HTR-8/SVneo (cell line): ENCODE measurements around the gene C1orf232.

ENCODE experiments used
- DNase-seq: peaks from one replicate; pipeline ENCODE4 v3.0.0; 2011; ENCODE audit warnings: low spot score, mixed read lengths; ENCODE audit not compliant: insufficient read length
- FAIRE-seq: peaks from 2 replicates; lab custom pipeline; 2011; peaks lifted over from hg19 to GRCh38; lab: Jason Lieb, UNC

C1orf232 gene

DNA sequence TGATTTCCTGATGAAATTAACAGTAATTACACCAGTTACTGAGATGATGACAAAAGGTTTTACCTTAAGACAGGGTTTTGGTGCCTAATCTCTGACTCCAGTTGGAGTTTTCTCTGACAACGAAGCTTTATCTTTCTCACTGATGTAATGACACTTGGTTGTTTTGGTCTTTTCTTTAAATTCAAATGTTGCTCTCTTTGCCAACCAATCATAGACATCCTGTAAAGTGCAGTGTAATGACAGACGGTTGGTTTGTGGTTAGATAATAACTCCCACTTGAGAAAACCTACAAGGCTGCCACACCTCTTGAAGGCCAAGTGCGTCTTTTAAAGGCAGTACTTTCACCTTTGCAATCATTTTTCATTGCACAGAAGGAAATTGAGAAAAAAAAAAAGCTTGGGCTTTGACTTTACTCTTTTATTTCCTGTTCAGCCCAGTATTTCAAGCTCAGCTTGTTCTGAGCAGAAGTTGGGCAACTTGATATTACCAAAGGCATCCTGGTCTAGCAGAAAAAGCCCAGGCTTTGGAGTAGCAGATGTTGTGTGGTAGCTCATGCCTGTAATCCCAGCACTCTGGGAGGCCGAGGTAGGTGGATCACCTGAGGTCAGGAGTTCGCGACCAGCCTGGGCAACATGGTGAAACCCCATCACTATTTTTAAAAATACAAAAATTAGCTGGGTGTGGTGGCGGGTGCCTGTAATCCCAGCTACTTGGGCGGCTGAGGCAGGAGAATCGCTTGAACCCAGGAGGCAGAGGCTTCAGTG is 42.3 kb downstream of the C1orf232 start:
- no peak for DNase-seq
- no peak for FAIRE-seq

GRCh38 chr1:26125946-26126320 is 42.8 kb downstream of the C1orf232 start:
- DNase-seq (no peak), FAIRE-seq (no peak)

GRCh38 chr1:26125382-26125781 is 43.4 kb downstream of the C1orf232 start:
- FAIRE-seq (no peak), DNase-seq (no peak)

GRCh38 chr1:26124418-26125331 is 44.1 kb downstream of the C1orf232 start:
- FAIRE-seq (no peak), DNase-seq (no peak)

- DNase-seq (no peak), FAIRE-seq (no peak)
Measured at GRCh38 chr1:26122988-26123973, 45.5 kb downstream of the C1orf232 start.

DNA sequence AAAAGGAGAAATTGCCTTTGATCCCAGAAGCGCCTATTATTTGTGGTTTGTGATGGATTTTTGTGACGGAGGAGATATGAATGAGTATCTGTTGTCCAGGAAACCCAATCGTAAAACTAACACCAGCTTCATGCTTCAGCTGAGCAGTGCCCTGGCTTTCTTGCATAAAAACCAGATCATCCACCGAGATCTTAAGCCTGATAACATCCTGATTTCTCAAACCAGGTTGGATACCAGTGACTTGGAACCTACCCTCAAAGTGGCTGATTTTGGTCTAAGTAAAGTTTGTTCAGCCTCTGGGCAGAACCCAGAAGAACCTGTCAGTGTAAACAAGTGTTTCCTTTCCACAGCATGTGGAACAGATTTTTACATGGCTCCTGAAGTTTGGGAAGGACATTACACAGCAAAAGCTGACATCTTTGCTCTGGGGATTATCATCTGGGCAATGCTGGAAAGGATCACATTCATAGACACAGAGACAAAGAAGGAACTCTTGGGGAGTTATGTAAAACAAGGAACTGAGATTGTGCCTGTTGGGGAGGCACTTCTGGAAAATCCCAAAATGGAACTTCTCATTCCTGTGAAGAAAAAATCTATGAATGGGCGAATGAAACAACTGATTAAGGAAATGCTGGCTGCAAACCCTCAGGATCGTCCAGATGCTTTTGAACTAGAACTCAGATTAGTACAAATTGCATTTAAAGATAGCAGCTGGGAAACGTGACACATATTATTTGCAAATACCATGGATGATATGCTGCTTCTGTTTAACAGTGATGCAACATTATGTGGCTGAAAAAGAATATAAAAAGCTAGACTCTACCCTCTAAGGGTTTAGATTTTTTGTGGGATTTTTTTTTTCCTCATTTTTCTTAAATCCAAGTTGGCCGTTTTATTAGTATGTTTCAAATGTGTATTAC is 46.6 kb downstream of the C1orf232 start:
- no peak for FAIRE-seq
- no peak for DNase-seq

- FAIRE-seq (no peak), DNase-seq (no peak)
Measured at GRCh38 chr1:26119892-26120608, 48.7 kb downstream of the C1orf232 start.

- no peak for FAIRE-seq
Measured at GRCh38 chr1:26114165-26114927, 54.4 kb downstream of the C1orf232 start.

More at GRCh38 chr1:26114165-26114927, 54.4 kb downstream of the C1orf232 start:
- no peak for DNase-seq
